Measurements from ENCODE around the gene MSRB2.
"Not testable (repeated sequence)": the region's sequence is repeated elsewhere in the genome, so short reads cannot be mapped to it uniquely, and the experiment has no call there.

Gene MSRB2

DNA sequence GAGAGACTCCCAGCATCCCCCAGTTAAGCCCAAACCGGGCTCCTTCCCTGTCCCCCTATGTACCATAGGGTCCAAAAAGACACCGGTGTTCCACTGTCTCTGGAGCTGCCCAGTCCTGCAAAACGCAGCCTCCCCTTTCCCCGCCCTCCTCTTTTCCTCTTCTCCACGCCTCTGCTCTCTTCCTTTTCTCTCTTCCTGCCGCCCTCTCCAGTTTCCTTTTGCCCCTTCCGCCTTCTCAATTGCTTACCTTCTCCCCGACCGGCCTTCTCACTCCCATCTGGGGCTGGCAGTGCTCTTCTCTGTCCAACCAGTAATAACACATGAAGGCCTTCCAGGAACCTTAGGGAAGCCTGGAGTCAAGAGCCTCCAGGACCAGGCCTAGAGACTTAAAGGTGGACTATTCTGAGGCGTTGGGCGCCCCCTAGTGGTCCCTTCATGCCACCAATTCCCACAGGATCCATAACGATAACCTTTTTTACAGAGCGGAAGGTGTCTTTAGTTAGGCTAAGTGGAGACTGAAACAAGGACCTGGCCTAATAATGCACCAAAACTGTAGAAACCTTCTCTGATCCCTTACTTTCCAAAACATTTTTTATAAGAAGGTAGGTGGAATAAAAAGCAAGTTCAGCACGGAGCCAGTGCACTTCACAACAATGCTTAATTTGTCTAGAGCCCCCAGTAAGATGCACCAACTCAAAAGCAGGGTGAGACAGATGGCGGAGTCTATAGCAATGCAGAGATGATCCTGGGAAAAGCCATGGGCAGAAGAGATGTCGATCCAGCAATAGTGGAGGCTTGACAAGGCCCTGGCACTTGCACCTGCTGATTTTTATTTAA lies 27.2 kb upstream of the MSRB2 start:
- H3K27me3 ChIP-seq (ENCODE audit: insufficient read depth, low read depth, severe bottlenecking): no peaks in the 10 kb centered on the region
- H3K27ac ChIP-seq: no peak overlapping the region
- no peak overlapping the region for H3K4me3 ChIP-seq (ENCODE audit: low read depth, low read length)
- H3K9me3 ChIP-seq (ENCODE audit: severe bottlenecking): no peaks in the 10 kb centered on the region
- peak; percentile 68 for DNase-seq
- H3K36me3 ChIP-seq: no peaks in the 10 kb centered on the region
- TF ChIP-seq, protein P1, sequence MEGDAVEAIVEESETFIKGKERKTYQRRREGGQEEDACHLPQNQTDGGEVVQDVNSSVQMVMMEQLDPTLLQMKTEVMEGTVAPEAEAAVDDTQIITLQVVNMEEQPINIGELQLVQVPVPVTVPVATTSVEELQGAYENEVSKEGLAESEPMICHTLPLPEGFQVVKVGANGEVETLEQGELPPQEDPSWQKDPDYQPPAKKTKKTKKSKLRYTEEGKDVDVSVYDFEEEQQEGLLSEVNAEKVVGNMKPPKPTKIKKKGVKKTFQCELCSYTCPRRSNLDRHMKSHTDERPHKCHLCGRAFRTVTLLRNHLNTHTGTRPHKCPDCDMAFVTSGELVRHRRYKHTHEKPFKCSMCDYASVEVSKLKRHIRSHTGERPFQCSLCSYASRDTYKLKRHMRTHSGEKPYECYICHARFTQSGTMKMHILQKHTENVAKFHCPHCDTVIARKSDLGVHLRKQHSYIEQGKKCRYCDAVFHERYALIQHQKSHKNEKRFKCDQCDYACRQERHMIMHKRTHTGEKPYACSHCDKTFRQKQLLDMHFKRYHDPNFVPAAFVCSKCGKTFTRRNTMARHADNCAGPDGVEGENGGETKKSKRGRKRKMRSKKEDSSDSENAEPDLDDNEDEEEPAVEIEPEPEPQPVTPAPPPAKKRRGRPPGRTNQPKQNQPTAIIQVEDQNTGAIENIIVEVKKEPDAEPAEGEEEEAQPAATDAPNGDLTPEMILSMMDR (IDR thresholded peaks at IDR 0.05; ENCODE audit: low read depth, low read length): peak; percentile 54

DNA sequence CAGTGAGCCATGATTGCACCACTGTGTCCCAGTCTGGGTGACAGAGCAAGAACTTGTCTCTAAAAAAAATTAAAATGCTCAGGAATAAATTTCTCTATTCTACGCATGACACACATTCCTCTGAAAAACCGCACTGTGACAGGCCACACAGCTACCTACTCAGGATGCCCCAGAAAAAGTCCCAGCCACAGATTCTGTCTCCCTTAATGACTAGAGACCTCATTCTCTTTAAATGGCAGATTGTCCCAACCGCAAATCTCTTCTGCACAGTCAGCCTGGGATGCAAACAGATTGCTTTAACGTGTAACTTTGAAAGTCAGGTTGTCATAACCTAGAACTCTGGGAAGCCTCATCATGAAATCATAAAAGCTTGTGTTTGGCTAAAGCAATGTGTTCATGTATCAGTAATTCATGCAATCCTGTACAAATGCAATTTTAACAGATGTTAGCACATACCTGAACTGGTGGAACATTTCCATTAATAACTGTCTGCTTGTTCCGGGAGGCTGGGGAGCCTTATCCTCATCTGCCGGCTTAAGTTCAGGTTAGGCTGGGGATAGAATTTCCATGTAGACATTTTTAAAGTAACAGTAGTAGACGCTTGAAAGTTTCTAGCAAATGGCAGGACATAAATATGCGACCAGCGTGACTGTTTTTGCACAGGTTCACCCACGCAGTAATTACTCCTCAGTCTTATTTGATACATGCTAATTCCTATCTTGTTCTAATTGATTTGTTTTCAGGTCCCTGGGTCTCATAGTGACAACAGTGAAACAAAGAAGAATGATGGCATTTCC lies 26.2 kb upstream of the MSRB2 start:
- Histone ChIP-seq H3K4me3 (ENCODE audit: low read depth, low read length) (no peak overlapping the region), H3K27me3 (ENCODE audit: insufficient read depth, low read depth, severe bottlenecking) (no peaks in the 10 kb centered on the region), H3K36me3 (no peaks in the 10 kb centered on the region), H3K27ac (no peak overlapping the region), H3K9me3 (ENCODE audit: severe bottlenecking) (no peaks in the 10 kb centered on the region)
- no peak for DNase-seq
- TF ChIP-seq, protein P1 (IDR thresholded peaks at IDR 0.05; ENCODE audit: low read depth, low read length): no peak

DNA sequence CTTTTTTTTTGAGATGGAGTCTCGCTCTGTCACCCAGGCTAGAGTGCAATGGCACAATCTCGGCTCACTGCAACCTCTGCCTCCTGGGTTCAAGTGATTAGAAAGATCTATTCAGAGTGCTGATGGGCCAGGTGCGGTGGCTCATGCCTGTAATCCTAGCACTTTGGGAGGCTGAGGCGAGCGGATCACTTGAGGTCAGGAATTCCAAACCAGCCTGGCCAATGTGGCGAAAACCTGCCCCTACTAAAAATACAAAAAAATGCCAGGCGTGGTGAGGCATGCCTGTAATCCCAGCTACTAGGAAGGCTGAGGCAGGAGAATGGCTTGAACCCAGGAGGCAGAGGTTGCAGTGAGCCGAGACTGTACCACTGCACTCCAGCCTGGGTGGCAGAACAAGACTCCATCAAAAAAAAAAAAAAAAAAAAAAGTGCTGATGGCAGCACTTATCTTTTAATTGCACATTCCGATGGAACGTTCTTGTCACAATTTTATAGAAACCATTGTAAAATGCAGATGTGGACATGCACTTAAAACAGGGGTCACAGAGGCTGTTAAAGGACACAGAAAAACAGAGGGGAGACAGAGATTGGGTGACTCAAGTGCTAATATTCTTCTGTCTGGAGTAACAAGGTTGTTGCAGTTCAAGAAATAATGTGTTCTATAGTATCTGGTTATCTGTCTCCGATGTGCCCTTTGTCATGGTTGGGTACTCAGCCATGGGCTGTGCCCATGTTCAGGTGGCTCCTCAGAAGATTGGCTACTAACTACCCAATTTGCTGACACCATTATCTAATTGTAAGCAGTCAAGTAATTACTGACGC lies 25.1 kb upstream of the MSRB2 start:
- not testable (repeated sequence) for H3K9me3 ChIP-seq (ENCODE audit: severe bottlenecking); DNase-seq; H3K27me3 ChIP-seq (ENCODE audit: insufficient read depth, low read depth, severe bottlenecking); H3K27ac ChIP-seq; H3K4me3 ChIP-seq (ENCODE audit: low read depth, low read length); H3K36me3 ChIP-seq

DNA sequence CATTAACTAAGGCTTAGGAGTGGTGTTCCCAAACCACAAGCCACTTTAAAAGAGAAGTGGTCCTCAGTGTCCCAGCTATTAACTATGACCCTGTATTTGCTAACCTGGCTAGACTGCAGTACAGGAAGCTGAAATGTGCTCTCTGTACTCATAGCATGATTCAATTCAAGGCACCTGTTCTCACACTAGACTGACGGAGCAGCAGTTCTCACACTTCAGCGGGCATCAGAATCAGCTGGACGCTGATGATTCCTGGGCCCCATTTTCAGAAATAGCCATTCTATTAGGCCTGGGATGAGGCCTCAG lies 24.5 kb upstream of the MSRB2 start:
- DNase-seq: no peak
- no peak overlapping the region for H3K4me3 ChIP-seq (ENCODE audit: low read depth, low read length)
- H3K27me3 ChIP-seq (ENCODE audit: insufficient read depth, low read depth, severe bottlenecking): no peaks in the 10 kb centered on the region
- no peaks in the 10 kb centered on the region for H3K9me3 ChIP-seq (ENCODE audit: severe bottlenecking)
- TF ChIP-seq, protein P1 (IDR thresholded peaks at IDR 0.05; ENCODE audit: low read depth, low read length): no peak
- no peaks in the 10 kb centered on the region for H3K36me3 ChIP-seq
- no peak overlapping the region for H3K27ac ChIP-seq

DNA sequence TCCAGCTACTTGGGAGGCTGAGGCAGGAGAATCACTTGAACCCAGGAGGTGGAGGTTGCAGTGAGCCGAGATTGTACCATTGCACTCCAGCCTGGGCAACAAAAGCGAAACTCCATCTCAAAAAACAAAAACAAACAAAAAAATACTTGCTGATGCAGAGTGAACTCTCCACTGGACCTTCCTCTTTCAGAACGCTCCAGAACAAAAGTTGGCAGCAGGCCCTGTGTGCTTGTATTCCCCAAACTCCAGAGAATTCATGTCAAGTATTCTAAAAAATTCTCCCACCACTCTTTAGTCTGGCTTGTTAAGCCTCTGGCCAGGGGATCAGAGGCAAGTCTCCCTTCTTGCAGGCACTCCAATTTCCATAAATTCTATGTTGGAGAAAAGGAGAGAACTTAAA lies 22.8 kb upstream of the MSRB2 start:
- H3K36me3 ChIP-seq; H3K27me3 ChIP-seq (ENCODE audit: insufficient read depth, low read depth, severe bottlenecking); DNase-seq; H3K4me3 ChIP-seq (ENCODE audit: low read depth, low read length); H3K27ac ChIP-seq; H3K9me3 ChIP-seq (ENCODE audit: severe bottlenecking): not testable (repeated sequence)

DNA sequence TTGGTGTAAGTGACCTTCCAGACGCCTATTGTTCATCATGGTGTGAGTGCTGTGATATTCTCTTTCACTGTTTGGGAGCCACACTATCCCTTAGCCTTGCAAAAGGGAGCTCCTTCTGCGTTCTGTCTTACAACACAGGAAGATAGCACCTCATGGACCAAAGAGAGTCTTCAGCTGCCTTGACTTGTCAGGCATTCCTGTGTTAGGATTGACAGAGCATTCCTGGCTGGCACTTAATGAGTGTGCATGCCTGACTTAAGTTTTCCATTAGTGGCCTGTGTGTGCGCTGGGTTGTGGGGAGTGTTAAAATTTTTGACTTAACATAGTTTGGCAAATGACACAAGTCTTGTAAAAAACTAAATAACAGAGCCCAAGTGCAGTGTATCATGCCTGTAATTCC lies 21.9 kb upstream of the MSRB2 start:
- H3K27ac ChIP-seq: no peak overlapping the region
- no peak overlapping the region for H3K4me3 ChIP-seq (ENCODE audit: low read depth, low read length)
- no peaks in the 10 kb centered on the region for H3K36me3 ChIP-seq
- TF ChIP-seq, protein P1 (IDR thresholded peaks at IDR 0.05; ENCODE audit: low read depth, low read length): no peak
- no peak for DNase-seq
- H3K9me3 ChIP-seq (ENCODE audit: severe bottlenecking): no peaks in the 10 kb centered on the region
- H3K27me3 ChIP-seq (ENCODE audit: insufficient read depth, low read depth, severe bottlenecking): no peaks in the 10 kb centered on the region
